HG03108 (cell line): ENCODE results near the gene GRID1.

Source experiments
- ATAC-seq: cut with Tn5 transposase; IDR thresholded peaks from one replicate; pipeline ENCODE4 v1.9.1; 2021; ENCODE audit warnings: moderate library complexity; ENCODE audit not compliant: unreplicated experiment

The GRID1 gene

GRCh38 chr10:86281396-86281795 is 85.2 kb downstream of the GRID1 start:
- no peak for ATAC-seq

- ATAC-seq: no peak
Observed at GRCh38 chr10:86269332-86269731, 97.3 kb downstream of the GRID1 start.

- no peak for ATAC-seq
Observed at GRCh38 chr10:86267286-86268195, 99.1 kb downstream of the GRID1 start.

- ATAC-seq: no peak
Observed at GRCh38 chr10:86266446-86267242, 100.0 kb downstream of the GRID1 start.

GRCh38 chr10:86265895-86266259 is 100.7 kb downstream of the GRID1 start:
- ATAC-seq: no peak

- no peak for ATAC-seq
Observed at GRCh38 chr10:86265236-86265894, 101.2 kb downstream of the GRID1 start.

GRCh38 chr10:86264481-86265231 is 101.9 kb downstream of the GRID1 start:
- no peak for ATAC-seq

- no peak for ATAC-seq
Observed at GRCh38 chr10:86263907-86264306, 102.7 kb downstream of the GRID1 start.

- ATAC-seq: no peak
Observed at GRCh38 chr10:86263209-86263608, 103.4 kb downstream of the GRID1 start.

- ATAC-seq: no peak
Observed at GRCh38 chr10:86262688-86263181, 103.9 kb downstream of the GRID1 start.

GRCh38 chr10:86261941-86262687 is 104.5 kb downstream of the GRID1 start:
- no peak for ATAC-seq

GRCh38 chr10:86261470-86261869 is 105.1 kb downstream of the GRID1 start:
- ATAC-seq: no peak

GRCh38 chr10:86260564-86260963 is 106.0 kb downstream of the GRID1 start:
- ATAC-seq: no peak

- no peak for ATAC-seq
Observed at GRCh38 chr10:86259901-86260562, 106.6 kb downstream of the GRID1 start.

GRCh38 chr10:86258941-86259340 is 107.7 kb downstream of the GRID1 start:
- no peak for ATAC-seq

- ATAC-seq: no peak
Observed at GRCh38 chr10:86258499-86258898, 108.1 kb downstream of the GRID1 start.

- ATAC-seq: no peak
Observed at GRCh38 chr10:86257683-86258082, 108.9 kb downstream of the GRID1 start.

- ATAC-seq: no peak
Observed at GRCh38 chr10:86256690-86257315, 109.8 kb downstream of the GRID1 start.
